GM21360 (cell line): Measurements from ENCODE around the gene ITSN1.
"Not testable (repeated sequence)": the region's sequence is repeated elsewhere in the genome, so short reads cannot be mapped to it uniquely, and the experiment has no call there.

Experiments
- ATAC-seq: cut with Tn5 transposase; IDR thresholded peaks from one replicate; pipeline ENCODE4 v1.9.1; 2021; ENCODE audit warnings: mild to moderate bottlenecking, moderate library complexity; ENCODE audit not compliant: unreplicated experiment

ITSN1 gene

DNA sequence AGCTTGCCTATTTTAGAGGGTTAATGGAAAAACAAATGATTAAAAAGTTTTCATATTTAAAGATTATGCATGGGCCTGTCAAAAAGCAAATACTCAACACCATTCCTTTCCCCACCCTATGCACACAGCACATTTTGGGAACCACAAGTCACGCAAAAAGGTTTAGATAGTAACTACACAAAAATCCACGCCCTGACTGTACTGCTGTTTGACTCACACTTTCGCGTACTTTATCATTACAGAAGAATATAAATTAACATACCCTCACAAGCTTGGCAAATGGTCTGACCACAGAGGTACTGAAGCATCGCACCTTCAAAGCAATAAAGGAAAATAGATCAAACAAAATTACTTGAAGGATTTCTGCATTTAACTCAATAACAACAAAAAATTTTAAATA lies 271.9 kb downstream of the ITSN1 start:
- no peak for ATAC-seq

- peak; percentile 97 for ATAC-seq
These were observed 273.3 kb downstream of the ITSN1 start, which contains the start of gene ATP5PO for GRCh38 chr21:33915368-33916199. Gene ATP5PO, minus strand, starts transcription at chr21:33915804. Its CDS starts 41 bp downstream, at chr21:33915763.

- ATAC-seq = peak; percentile 14
These were observed 273.9 kb downstream of the ITSN1 start for GRCh38 chr21:33916200-33916567.

DNA sequence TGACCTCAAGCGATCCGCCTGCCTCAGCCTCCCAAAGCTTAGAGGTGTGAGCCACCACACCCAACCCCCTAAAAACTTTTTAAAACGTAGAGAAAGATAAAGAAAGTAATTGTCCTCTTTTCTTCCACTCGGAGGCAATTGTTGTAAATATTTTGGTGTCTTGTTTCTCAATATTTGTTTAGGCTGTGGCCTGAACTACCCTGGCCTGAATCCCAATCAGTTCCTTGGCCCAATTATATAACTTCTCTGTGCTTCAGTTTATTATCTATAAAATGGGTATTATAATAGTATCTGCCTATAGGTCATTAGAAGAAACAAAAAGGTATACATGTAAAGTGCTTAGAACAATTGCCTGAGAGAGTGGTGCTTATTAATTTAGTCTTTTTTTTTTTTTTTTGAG lies 275.1 kb downstream of the ITSN1 start:
- ATAC-seq = no peak

DNA sequence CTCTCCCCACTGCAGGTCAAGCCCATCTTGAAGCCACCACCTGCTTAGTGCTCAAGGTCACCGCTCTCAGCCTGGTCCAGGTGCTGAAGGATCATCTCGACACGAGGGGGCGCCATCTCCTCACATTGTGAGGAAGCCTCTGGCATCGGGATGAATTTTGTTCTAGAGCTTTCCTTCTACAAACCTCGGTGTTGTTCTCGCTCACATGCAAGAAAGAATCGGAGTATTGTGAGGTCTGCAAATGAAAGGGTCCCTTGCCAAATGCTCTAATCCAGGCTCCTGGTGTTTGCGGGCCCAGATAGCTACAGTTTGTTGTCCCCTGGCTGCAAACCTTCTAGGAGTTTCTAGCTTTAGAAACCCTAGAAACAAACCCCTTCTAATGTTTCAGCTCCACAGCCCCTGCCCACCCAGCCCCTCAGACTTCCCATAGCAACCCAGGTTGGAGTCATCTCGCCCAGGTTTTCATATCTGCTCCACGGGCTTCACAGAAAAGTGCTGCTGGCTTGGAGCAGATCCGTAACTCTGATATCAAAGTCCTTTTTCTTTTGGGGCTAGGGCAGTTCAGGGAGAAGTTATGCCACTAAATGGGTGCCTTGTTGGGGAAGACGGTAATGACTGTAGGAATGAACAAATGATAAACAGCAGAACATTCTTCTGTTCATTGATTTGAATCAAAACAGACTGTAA lies 281.9 kb downstream of the ITSN1 start:
- ATAC-seq = peak; percentile 67

- no peak for ATAC-seq
These were observed 282.4 kb downstream of the ITSN1 start for GRCh38 chr21:33924766-33925100.

- ATAC-seq = not testable (repeated sequence)
These were observed 283.9 kb downstream of the ITSN1 start for GRCh38 chr21:33926248-33926647.

DNA sequence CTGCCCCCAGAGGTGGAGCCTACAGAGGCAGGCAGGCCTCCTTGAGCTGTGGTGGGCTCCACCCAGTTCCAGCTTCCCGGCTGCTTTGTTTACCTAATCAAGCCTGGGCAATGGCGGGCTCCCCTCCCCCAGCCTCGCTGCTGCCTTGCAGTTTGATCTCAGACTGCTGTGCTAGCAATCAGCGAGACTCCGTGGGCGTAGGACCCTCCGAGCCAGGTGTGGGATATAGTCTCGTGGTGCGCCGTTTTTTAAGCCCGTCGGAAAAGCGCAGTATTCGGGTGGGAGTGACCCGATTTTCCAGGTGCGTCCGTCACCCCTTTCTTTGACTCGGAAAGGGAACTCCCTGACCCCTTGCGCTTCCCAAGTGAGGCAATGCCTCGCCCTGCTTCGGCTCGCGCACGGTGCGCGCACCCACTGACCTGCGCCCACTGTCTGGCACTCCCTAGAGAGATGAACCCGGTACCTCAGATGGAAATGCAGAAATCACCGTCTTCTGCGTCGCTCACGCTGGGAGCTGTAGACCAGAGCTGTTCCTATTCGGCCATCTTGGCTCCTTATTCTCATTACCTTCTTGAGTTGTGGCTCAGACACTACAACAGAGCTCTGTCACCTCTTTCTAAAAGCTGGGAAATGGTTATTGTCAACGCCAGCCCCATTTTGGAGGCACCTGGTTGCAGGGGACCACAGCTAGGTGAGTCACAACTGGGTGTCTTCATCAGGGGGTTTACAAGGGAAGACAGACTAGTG lies 288.9 kb downstream of the ITSN1 start:
- not testable (repeated sequence) for ATAC-seq

DNA sequence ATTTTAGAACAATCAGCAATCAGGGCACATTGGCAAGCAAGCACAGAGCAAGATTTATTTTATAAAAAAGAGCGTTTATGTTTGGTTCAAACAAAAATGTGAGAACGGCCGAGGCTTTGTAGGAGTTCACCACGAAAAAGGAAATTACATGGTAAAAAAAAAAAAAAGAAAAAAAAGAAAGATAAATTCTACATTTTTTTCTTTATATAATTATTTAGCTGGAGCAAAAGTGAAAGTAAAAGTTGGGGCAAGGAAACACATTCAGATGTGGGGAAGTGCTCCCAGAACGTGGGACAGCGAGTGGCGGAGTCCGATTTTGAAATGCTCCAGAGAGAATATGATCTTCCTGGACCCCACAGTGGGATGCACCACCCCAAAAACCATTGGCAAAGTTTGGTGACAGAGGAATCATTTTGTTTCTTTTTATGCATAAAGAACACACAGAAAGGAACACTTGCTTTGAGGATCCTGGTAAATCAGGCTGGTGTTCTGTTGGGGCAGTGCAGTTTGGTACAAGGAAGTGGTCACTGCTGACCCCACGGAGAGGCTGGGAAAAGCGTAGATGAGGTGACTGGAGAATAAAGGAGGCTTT lies 289.6 kb downstream of the ITSN1 start:
- no peak for ATAC-seq

DNA sequence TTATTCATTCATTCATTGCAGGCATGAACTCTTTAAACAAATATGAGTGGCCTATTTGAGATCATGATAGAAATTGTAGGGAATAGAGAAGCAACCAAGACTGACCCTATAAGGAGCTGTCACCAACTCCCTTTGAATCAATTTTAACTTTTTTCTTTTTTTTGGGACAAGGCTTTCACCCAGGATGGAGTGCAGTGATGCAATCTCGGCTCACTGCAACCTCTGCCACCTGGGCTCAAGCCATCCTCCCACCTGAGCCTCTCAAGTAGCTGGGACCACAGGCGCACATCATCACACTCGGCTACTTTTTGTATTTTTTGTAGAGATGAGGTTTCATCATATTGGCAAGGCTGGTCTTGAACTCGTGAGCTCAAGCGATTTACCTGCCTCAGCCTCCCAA lies 290.4 kb downstream of the ITSN1 start:
- ATAC-seq = no peak

DNA sequence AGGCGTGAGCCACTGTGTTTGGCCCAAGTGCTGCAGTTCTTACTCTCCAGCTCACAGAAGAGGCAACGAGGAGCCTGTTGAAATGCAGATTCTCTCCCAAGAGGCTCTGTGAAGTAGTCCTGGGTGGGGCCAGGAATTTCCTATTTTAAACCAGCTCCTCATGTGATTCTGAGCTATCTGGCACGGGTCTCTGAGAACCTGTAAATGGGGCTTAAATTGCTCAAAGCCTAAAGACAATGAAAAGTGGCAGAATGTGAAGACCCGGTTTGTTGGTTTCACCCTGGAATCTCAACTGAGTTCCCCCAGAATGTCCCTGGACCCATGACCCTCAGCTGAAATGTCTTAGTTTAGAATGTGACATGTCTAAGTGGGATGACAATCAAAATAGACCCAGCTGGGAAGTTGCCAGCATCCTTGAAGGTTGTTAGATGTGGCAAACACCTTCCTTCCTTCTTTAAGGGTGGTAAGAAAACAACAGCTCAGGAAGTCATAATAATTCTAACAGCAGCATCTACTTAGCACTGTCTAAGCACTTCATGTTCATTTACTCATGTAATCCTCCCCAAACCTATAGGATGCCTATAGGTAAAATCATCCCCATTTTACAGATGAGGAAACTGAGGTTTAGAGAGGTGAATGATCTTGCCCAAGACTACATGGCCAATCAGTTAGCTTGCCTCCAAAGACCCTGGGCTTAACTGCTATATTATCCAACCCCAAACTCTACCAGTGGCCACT lies 294.2 kb downstream of the ITSN1 start:
- no peak for ATAC-seq

- no peak for ATAC-seq
These were observed 294.8 kb downstream of the ITSN1 start for GRCh38 chr21:33937146-33937545.

DNA sequence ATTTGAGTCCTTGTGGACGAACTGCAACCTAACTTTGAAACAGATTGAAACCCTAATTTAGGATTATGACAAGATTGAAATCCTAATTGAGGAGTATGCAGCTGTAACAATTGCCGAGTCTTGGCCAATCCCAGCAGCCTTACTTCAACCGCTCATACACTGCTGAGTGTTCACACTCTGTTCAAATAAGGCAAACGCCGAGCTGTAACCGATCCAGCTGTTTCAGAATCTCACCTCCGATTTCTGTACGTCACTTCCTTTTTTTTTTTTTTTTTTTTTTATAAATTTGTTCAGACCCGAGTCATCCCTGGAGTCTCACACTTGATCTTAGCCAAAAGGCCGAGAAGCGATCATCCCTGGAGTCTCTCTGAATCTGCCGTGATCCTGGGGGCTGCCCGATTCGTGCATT lies 295.6 kb downstream of the ITSN1 start:
- no peak for ATAC-seq

DNA sequence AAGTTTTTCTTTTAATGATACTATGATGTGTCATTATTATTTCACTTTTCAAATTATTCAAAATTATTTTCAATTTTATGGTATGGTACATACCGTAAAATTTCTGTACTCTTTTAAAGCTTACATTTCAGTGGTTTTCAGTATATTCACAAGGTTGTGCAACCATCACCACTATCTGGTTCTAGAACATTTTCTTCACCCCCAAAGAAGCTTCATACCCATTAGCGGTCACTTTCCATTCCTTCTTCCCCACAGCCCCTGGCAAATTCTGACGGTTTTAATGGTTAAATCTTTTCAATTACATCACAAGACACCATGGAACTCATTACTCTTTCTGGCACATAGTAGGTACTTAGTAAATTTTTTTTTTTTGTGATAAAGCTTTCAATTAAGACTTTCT lies 296.1 kb downstream of the ITSN1 start:
- no peak for ATAC-seq

- ATAC-seq = no peak
These were observed 296.9 kb downstream of the ITSN1 start for GRCh38 chr21:33939226-33939625.

DNA sequence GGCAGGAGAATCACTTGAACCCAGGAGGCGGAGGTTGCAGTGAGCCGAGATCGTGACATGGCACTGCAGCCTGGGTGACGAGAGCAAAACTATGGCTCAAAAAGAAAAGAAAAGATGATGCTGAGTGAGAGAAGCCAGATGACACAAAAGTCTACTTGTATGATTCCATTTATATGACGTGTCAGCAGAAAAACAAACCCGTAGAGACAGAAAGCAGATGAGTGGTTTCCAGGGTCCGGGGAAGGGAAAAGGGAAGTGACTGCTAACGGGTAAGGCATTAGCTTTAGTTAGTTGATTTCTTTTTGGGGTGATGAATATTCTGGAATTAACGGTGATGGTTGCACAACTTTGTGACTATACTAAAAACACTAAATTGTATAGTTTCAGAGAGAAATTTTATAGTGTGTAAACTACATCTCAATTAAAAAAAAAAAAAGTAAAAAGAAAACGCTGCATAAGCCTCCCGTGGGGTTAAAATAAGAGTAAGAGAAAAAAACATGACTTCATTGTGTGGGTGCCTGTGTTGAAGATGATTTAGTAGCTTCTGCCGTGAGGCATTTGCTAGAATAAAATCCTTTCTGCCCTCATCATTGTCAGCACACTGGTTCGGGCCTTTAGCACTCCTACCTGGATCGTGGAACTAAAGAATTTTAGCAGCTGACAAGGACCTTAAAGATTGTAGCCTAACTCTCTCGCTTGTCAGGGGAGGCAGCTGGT lies 298.0 kb downstream of the ITSN1 start:
- no peak for ATAC-seq

DNA sequence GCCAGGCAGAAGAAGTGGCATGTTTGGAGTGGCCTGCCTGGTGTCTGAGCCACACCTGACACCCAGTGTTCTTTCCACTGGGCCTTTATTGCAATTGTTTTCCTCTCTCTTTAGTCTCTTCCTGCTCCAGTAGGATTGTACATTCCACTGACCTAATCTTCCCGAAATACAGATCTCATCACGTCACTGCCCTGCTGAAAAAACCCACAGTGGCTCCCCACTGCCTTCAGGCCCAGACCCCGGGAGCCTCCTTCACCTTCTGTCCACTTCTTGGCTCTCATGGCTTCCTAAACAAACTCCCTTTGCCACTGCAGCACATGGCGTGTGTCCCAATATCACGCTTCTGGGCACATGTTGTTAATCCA lies 298.6 kb downstream of the ITSN1 start:
- ATAC-seq = no peak

DNA sequence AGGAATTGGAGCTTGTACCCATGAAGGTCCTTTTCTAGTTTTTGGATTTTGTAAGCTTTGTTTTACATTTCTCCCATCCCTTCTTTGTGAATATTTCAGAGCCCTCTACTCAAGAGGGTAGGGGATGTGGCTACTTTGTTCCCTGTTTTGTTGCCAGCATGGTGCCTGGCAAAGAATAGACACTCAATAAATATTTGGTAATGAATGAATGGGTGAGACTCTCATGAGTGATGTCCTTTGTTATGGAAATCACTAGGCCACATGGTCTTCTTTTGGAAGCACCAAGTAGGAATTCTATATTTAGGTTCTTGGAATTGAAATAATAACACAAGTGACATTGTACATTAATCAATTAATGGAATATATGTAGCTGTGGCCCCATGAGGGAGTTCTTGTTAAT lies 300.1 kb downstream of the ITSN1 start:
- ATAC-seq = no peak

- no peak for ATAC-seq
These were observed 301.0 kb downstream of the ITSN1 start for GRCh38 chr21:33943293-33943692.

DNA sequence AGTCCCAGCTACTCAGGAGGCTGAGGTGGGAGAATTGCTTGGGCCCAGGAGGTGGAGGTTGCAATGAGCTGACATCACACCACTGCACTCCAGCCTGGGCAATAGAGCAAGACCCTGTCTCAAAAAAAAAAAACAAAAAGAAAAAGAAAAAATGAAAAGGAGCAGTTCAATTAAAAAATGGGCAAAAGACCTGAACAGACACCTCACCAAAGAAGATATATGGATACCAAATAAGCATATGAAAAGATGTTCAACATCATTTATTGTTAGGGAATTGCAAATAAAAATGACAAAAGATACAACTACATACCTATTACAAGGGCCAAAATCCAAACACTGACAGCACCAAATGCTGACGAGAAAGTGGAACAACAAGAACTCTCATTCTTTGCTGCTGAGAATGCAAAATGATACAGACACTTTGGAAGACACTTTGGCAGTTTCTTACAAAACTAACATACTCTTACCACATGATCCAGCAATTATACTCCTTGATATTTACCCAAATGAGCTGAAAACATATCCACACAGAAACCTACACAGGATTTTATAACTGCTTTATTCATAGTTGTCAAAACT lies 302.0 kb downstream of the ITSN1 start:
- no peak for ATAC-seq
